Activated B cell treated with CpG ODN at 0.5 μM for 24 hours (primary cell): ENCODE results near the gene H2BW1. TPM values are rescaled to one million over a fixed set of nuclear protein-coding genes. Genes with fewer than 3 reads are reported as not detected.
"Not testable (repeated sequence)": the region's sequence is repeated elsewhere in the genome, so short reads cannot be mapped to it uniquely, and the experiment has no call there.

Experiments used
- ATAC-seq: fragments of 200-7000 bp; cut with Tn5 transposase; one replicate; pipeline ENCODE4 v1.10.0; 2021; ENCODE audit warnings: low read depth, mild to moderate bottlenecking, moderate library complexity
- CTCF ChIA-PET: fragments of 350-600 bp; sonication (Branson Sonifier 250); formaldehyde crosslinking; loops from one replicate; lab custom pipeline; 2021; ENCODE audit warnings: antibody characterized with exemption; lab: Charles Lee
- POLR2A ChIA-PET: fragments of 350-600 bp; sonication (Branson Sonifier 250); formaldehyde crosslinking; loops from one replicate; lab custom pipeline; 2021; ENCODE audit warnings: antibody characterized with exemption; lab: Charles Lee
- DNase-seq: peaks from one replicate; pipeline ENCODE4 v3.0.0; 2022
- H3K27ac Mint-ChIP-seq: one replicate; pipeline ENCODE4 v1.8.0; 2020; ENCODE audit warnings: mixed read lengths
- H3K27me3 Mint-ChIP-seq: one replicate; pipeline ENCODE4 v1.8.0; 2021; ENCODE audit warnings: mixed read lengths
- H3K36me3 Mint-ChIP-seq: one replicate; pipeline ENCODE4 v1.8.0; 2021; ENCODE audit warnings: low read depth, mixed read lengths
- H3K4me1 Mint-ChIP-seq: one replicate; pipeline ENCODE4 v1.8.0; 2021; ENCODE audit warnings: mixed read lengths
- H3K4me3 Mint-ChIP-seq: one replicate; pipeline ENCODE4 v1.8.0; 2020; ENCODE audit warnings: mild to moderate bottlenecking, mixed read lengths
- H3K9me3 Mint-ChIP-seq: one replicate; pipeline ENCODE4 v1.8.0; 2020; ENCODE audit warnings: mixed read lengths
- CTCF ChIP-seq: fragments of 200-600 bp; IDR thresholded peaks from one replicate; pipeline ENCODE4 v1.8.0; 2022; ENCODE audit warnings: antibody characterized with exemption, mild to moderate bottlenecking
- intact Hi-C: fragments of 100-400 bp; cut with micrococcal nuclease; formaldehyde crosslinking; loops from one replicate; pipeline ENCODE4 v1.15.1; 2024
- total RNA-seq: library from RNA; stranded (reverse); gene quantifications from 2 replicates; pipeline ENCODE4 v1.2.3, GENCODE V29; 2022

Gene H2BW1
- total RNA-seq, 1 donor from 2014 or later: not detected

- no peak for TF ChIP-seq CTCF
- CTCF ChIA-PET: no interaction called here
- Mint-ChIP-seq H3K4me3 (no peak overlapping the region), H3K9me3 (no peaks in the 10 kb centered on the region), H3K27me3 (peaks cover 2% of the 10 kb centered on the region), H3K36me3 (no peaks in the 10 kb centered on the region), H3K4me1 (no peaks in the 10 kb centered on the region), H3K27ac (no peak overlapping the region)
- intact Hi-C loops: no loop called here
- ATAC-seq: no peak
- DNase-seq: no peak
- POLR2A ChIA-PET: no interaction called here
Observed at GRCh38 chrX:103999234-103999633, 14.3 kb downstream of the H2BW1 start.

- H3K4me3 Mint-ChIP-seq, DNase-seq, intact Hi-C loops, ATAC-seq, H3K27me3 Mint-ChIP-seq, H3K9me3 Mint-ChIP-seq, H3K27ac Mint-ChIP-seq, POLR2A ChIA-PET, H3K4me1 Mint-ChIP-seq, CTCF ChIA-PET, H3K36me3 Mint-ChIP-seq: not testable (repeated sequence)
Observed at GRCh38 chrX:103983508-103983907, 30.0 kb downstream of the H2BW1 start.

GRCh38 chrX:103962411-103963278, 50.9 kb downstream of the H2BW1 start, which contains the start of gene TMSB15B:
Gene TMSB15B, plus strand, starts transcription at chrX:103962627.
- H3K27ac Mint-ChIP-seq, POLR2A ChIA-PET, H3K9me3 Mint-ChIP-seq, DNase-seq, CTCF ChIA-PET, intact Hi-C loops, H3K36me3 Mint-ChIP-seq, H3K4me3 Mint-ChIP-seq, H3K4me1 Mint-ChIP-seq, H3K27me3 Mint-ChIP-seq: not testable (repeated sequence)
- ATAC-seq: peak; percentile 99

Other genes with a start within 250 kb of the H2BW1 start
- gene PLP1, start 236.9 kb downstream of the H2BW1 start, total RNA-seq: not detected in 2 replicates
- gene RAB9B, start 181.5 kb downstream of the H2BW1 start, total RNA-seq: 0.39 and 0.51 TPM in 2 replicates
- gene TMSB15B, start 51.1 kb downstream of the H2BW1 start, total RNA-seq: 9.6 and 9.8 TPM in 2 replicates
- 0.11 TPM in 1 of 2 replicates, not detected in the other for gene H2BW2, start 26.2 kb upstream of the H2BW1 start, total RNA-seq
- gene TMSB15C, start 62.5 kb upstream of the H2BW1 start, total RNA-seq: 2.0 and 2.3 TPM in 2 replicates
- gene ZCCHC18, start 98.8 kb upstream of the H2BW1 start, total RNA-seq: 2.2 and 3.4 TPM in 2 replicates
- 9.6 and 11.6 TPM in 2 replicates for gene SLC25A53, start 143.3 kb upstream of the H2BW1 start, total RNA-seq
- gene FAM199X, start 152.7 kb upstream of the H2BW1 start, total RNA-seq: 11.7 and 14.3 TPM in 2 replicates
- gene ESX1, start 241.2 kb upstream of the H2BW1 start, total RNA-seq: not detected in 2 replicates